Measurements from ENCODE around the gene SND1.

SND1 gene

GRCh38 chr7:128075242-128076095, 423.5 kb downstream of the SND1 start:
- DNase-seq (ENCODE audit: low read depth) = no peak

GRCh38 chr7:128076196-128076795, 424.3 kb downstream of the SND1 start:
- DNase-seq (ENCODE audit: low read depth) = no peak

GRCh38 chr7:128076796-128077271, 424.8 kb downstream of the SND1 start:
- DNase-seq (ENCODE audit: low read depth) = no peak

GRCh38 chr7:128078309-128078708, 426.3 kb downstream of the SND1 start:
- no peak for DNase-seq (ENCODE audit: low read depth)

GRCh38 chr7:128080169-128080568, 428.2 kb downstream of the SND1 start:
- DNase-seq (ENCODE audit: low read depth) = no peak

- DNase-seq (ENCODE audit: low read depth) = no peak
Observed at GRCh38 chr7:128081351-128081750, 429.4 kb downstream of the SND1 start.

GRCh38 chr7:128081808-128082207, 429.8 kb downstream of the SND1 start:
- DNase-seq (ENCODE audit: low read depth) = no peak

- no peak for DNase-seq (ENCODE audit: low read depth)
Observed at GRCh38 chr7:128082431-128082830, 430.4 kb downstream of the SND1 start.

GRCh38 chr7:128084896-128085608, 433.1 kb downstream of the SND1 start:
- DNase-seq (ENCODE audit: low read depth) = no peak

GRCh38 chr7:128090492-128090891, 438.5 kb downstream of the SND1 start:
- DNase-seq (ENCODE audit: low read depth) = no peak

GRCh38 chr7:128091106-128091505, 439.1 kb downstream of the SND1 start:
- DNase-seq (ENCODE audit: low read depth) = no peak

- DNase-seq (ENCODE audit: low read depth) = no peak
Observed at GRCh38 chr7:128092221-128092620, 440.2 kb downstream of the SND1 start.

- DNase-seq (ENCODE audit: low read depth) = no peak
Observed at GRCh38 chr7:128093614-128094570, 441.9 kb downstream of the SND1 start.

GRCh38 chr7:128094686-128095085, 442.7 kb downstream of the SND1 start:
- DNase-seq (ENCODE audit: low read depth) = no peak

- DNase-seq (ENCODE audit: low read depth) = no peak
Observed at GRCh38 chr7:128097211-128097731, 445.3 kb downstream of the SND1 start.

- DNase-seq (ENCODE audit: low read depth) = no peak
Observed at GRCh38 chr7:128098629-128099028, 446.6 kb downstream of the SND1 start.

GRCh38 chr7:128099204-128099671, 447.2 kb downstream of the SND1 start:
- no peak for DNase-seq (ENCODE audit: low read depth)

GRCh38 chr7:128100225-128100948, 448.4 kb downstream of the SND1 start:
- no peak for DNase-seq (ENCODE audit: low read depth)

GRCh38 chr7:128100949-128101713, 449.1 kb downstream of the SND1 start:
- no peak for DNase-seq (ENCODE audit: low read depth)

Measured in stimulated activated CD8-positive, alpha-beta memory T cell treated with anti-CD3 and anti-CD28 coated beads, Interleukin-15, amount 100 ng/mL, for 1 hour (primary cell).